ENCODE measurements around the gene PRKD1. TPM values are rescaled to one million over a fixed set of nuclear protein-coding genes. Genes with fewer than 3 reads are reported as not detected.

The PRKD1 gene
- total RNA-seq, 2 donors from 2014 or later: 12.0 to 12.6 TPM

DNA sequence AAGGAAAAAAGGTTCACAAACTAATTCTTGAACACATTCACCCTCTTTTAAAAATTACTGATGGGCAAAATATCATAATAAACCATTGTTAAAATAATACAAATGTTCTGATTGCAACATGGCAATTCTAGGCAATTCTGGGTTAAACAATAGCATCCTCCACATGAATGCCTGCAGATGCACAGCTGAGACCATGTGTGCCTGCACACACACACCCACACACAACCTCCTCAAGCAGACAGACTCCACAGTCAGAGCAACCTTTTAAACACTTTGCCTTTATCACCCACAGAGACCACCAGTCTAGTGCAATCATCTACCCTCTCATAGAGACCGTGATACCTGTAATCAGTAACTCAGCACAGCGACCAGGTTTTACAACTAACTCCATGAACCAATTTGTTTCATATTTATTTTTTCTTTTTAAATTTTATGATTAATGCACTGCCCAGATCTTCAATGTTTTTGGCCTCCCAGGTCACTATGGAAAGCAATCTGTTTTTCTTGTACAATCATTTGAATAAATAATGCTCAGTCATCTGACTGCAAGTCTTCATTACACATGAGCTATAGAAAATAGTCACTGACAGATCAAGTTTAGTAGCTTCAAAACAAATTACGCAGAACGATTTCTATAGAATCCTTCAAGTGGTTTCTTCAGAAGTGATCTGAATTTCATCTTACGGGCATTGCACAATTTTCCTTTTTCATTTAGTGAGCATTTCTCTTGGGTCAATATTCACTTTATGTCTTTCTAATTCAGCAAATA, 105.8 kb downstream of the PRKD1 start:
- WGBS, 2 experiments (ENCODE audit: insufficient coverage in 1 of 2, insufficient read length in 1 of 2): 85 to 92% methylated on average over 3 to 5 of the region's 5 CpGs
- Mint-ChIP-seq H3K9me3 (no peaks in the 10 kb centered on the region), H3K4me1 (peaks cover 7% of the 10 kb centered on the region), H3K27ac (no peak overlapping the region), H3K4me3 (no peak overlapping the region), H3K36me3 (ENCODE audit: low read depth) (no peaks in the 10 kb centered on the region), H3K27me3 (ENCODE audit: insufficient read depth) (no peaks in the 10 kb centered on the region)
- H3K27ac ChIP-seq (ENCODE audit: low read depth, low read length): no peak overlapping the region
- DNase-seq: no peak
- no peaks in the 10 kb centered on the region for H3K9me3 ChIP-seq (ENCODE audit: control insufficient read depth, low read length)
- no peak overlapping the region for H3K4me3 ChIP-seq (ENCODE audit: low read length)
- H3K36me3 ChIP-seq (ENCODE audit: control insufficient read depth, insufficient read depth, low read length): no peaks in the 10 kb centered on the region
- no peaks in the 10 kb centered on the region for H3K27me3 ChIP-seq (ENCODE audit: control insufficient read depth, insufficient read depth, low read length, poor library complexity, severe bottlenecking)
- no peak overlapping the region for H3K9ac ChIP-seq (ENCODE audit: extremely low read depth, low read length, poor library complexity, severe bottlenecking)
- TF ChIP-seq CTCF (conservative IDR thresholded peaks at IDR 0.05): no peak
- no peaks in the 10 kb centered on the region for H3K4me1 ChIP-seq (ENCODE audit: control insufficient read depth, insufficient read depth, low read length)

DNA sequence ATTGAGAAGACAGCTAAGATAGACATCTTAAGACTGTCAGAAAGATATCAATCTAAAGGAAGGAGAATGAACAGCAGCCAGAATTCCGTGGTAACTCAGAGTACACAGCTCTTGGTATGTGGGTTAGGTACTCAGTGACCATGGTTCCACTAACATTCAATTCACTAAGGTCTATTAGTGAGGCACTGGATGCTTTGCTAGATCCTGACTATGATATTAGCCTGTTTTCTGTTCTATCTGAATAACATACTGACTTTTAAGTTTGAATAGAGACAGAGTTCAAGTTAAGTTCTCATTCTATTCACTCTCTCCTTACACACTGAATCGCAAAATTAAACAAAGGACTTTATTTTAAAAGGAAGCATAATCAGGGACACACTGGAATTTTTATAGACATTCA, 106.4 kb downstream of the PRKD1 start:
- H3K27ac Mint-ChIP-seq: no peak overlapping the region
- 93% methylated on average over 2 of the region's 2 CpGs; no CpG with 5 or more reads in 1 of the 2 experiments for WGBS, 2 experiments (ENCODE audit: insufficient coverage in 1 of 2, insufficient read length in 1 of 2)
- Histone ChIP-seq H3K27me3 (ENCODE audit: control insufficient read depth, insufficient read depth, low read length, poor library complexity, severe bottlenecking) (no peaks in the 10 kb centered on the region), H3K4me1 (ENCODE audit: control insufficient read depth, insufficient read depth, low read length) (no peaks in the 10 kb centered on the region), H3K4me3 (ENCODE audit: low read length) (no peak overlapping the region), H3K36me3 (ENCODE audit: control insufficient read depth, insufficient read depth, low read length) (no peaks in the 10 kb centered on the region), H3K9me3 (ENCODE audit: control insufficient read depth, low read length) (no peaks in the 10 kb centered on the region), H3K9ac (ENCODE audit: extremely low read depth, low read length, poor library complexity, severe bottlenecking) (no peak overlapping the region), H3K27ac (ENCODE audit: low read depth, low read length) (no peak overlapping the region)
- no peaks in the 10 kb centered on the region for H3K27me3 Mint-ChIP-seq (ENCODE audit: insufficient read depth)
- TF ChIP-seq CTCF (conservative IDR thresholded peaks at IDR 0.05): no peak
- H3K4me3 Mint-ChIP-seq: no peak overlapping the region
- no peaks in the 10 kb centered on the region for H3K9me3 Mint-ChIP-seq
- DNase-seq: no peak
- no peaks in the 10 kb centered on the region for H3K36me3 Mint-ChIP-seq (ENCODE audit: low read depth)
- peaks cover 7% of the 10 kb centered on the region for H3K4me1 Mint-ChIP-seq

DNA sequence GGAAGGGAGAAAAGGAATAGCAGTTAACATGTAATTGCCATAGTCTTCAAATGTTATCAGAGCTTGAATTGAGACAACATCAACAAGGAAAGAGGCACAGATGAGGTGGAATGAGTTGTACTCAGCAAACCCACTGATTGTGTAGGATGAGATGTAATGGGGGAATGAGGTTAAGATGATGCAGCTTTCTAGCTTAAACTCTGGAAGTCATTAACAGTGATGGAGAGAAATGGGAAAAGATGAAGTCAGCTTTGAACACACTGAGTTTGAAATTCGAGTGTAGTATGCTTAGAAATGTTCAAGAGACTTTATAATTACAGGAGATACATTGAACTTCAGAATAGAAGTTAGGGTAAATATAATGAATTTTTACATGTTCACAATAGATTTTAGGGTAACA, 106.9 kb downstream of the PRKD1 start:
- H3K27ac Mint-ChIP-seq: no peak overlapping the region

More for the DNA sequence above, 106.9 kb downstream of the PRKD1 start:
- Mint-ChIP-seq H3K4me3 (no peak overlapping the region), H3K9me3 (no peaks in the 10 kb centered on the region), H3K36me3 (ENCODE audit: low read depth) (no peaks in the 10 kb centered on the region), H3K27me3 (ENCODE audit: insufficient read depth) (no peaks in the 10 kb centered on the region), H3K4me1 (peaks cover 9% of the 10 kb centered on the region)
- no peak for DNase-seq
- TF ChIP-seq CTCF (conservative IDR thresholded peaks at IDR 0.05): no peak
- Histone ChIP-seq H3K9ac (ENCODE audit: extremely low read depth, low read length, poor library complexity, severe bottlenecking) (no peak overlapping the region), H3K4me1 (ENCODE audit: control insufficient read depth, insufficient read depth, low read length) (no peaks in the 10 kb centered on the region), H3K27ac (ENCODE audit: low read depth, low read length) (no peak overlapping the region), H3K4me3 (ENCODE audit: low read length) (no peak overlapping the region), H3K27me3 (ENCODE audit: control insufficient read depth, insufficient read depth, low read length, poor library complexity, severe bottlenecking) (no peaks in the 10 kb centered on the region), H3K9me3 (ENCODE audit: control insufficient read depth, low read length) (no peaks in the 10 kb centered on the region), H3K36me3 (ENCODE audit: control insufficient read depth, insufficient read depth, low read length) (no peaks in the 10 kb centered on the region)
- 78 to 100% methylated on average over 1 of the region's 1 CpG for WGBS, 2 experiments (ENCODE audit: insufficient coverage in 1 of 2, insufficient read length in 1 of 2)
